ENCODE measurements around the gene KASH5. TPM values are rescaled to one million over a fixed set of nuclear protein-coding genes. Genes with fewer than 3 reads are reported as not detected.

Gene KASH5
- polyA plus RNA-seq, 2 of the 4 experiments (the other 2 are of a cell fraction), result 0.08 to 0.17 TPM

- TF ChIP-seq MAX (IDR thresholded peaks at IDR 0.05) (no peak), NR3C1 (IDR thresholded peaks at IDR 0.05) (no peak), HOXB13 (CRISPR knock-in tag; IDR thresholded peaks at IDR 0.05; ENCODE audit: low read depth) (no peak), HES2 (IDR thresholded peaks at IDR 0.05) (no peak), BCL3 (IDR thresholded peaks at IDR 0.05) (no peak)
Observed at GRCh38 chr19:49396738-49397505, 8.9 kb downstream of the KASH5 start (continued).

- Histone ChIP-seq H3K4me2 (no peak overlapping the region), H3K4me3 (no peak overlapping the region), H3K4me1 (no peaks in the 10 kb centered on the region), H3K9me3 (no peaks in the 10 kb centered on the region), H3K27ac (no peak overlapping the region)
- ChIA-PET POLR2A (interaction anchor here (0.7 kb wide), 1 partner anchor 38 kb away, joined by 3 read pairs; no protein-coding TSS in a partner anchor), CTCF (interaction anchor here (1.2 to 10.9 kb wide), 2 partner anchors 50 to 75 kb away, joined by 4 to 244 read pairs; partner anchors contain the start of genes ALDH16A1, FLT3LG, PIH1D1 and SLC17A7)
- FAIRE-seq (no peak), ATAC-seq (no peak), DNase-seq (ENCODE audit: low read depth in 1 of 2, low spot score in 1 of 2) (no peak)
- TF ChIP-seq HOXB13 (CRISPR knock-in tag; IDR thresholded peaks at IDR 0.05; ENCODE audit: low read depth) (no peak), BHLHE40 (IDR thresholded peaks at IDR 0.05; ENCODE audit: low read depth, low read length) (no peak), ZC3H11A (IDR thresholded peaks at IDR 0.05) (no peak), CEBPB (IDR thresholded peaks at IDR 0.05) (no peak), POLR2AphosphoS2 (conservative IDR thresholded peaks at IDR 0.05; ENCODE audit: low read length) (no peak), MAZ (IDR thresholded peaks at IDR 0.05; ENCODE audit: borderline replicate concordance, low read depth, low read length) (no peak)
- WGBS (ENCODE audit: missing lambda C conversion rate), result 65% methylated on average over 11 of the region's 11 CpGs
Observed at GRCh38 chr19:49398001-49398615, 10.1 kb downstream of the KASH5 start.

GRCh38 chr19:49398931-49399330, 10.9 kb downstream of the KASH5 start:
- POLR2A ChIA-PET, result no interaction called here
- DNase-seq (ENCODE audit: low read depth in 1 of 2, low spot score in 1 of 2) (no peak), FAIRE-seq (no peak), ATAC-seq (no peak)
- Histone ChIP-seq H3K4me2 (no peak overlapping the region), H3K4me1 (no peaks in the 10 kb centered on the region), H3K27ac (0 out of 6 replicates have a peak overlapping the region, but pooled peaks of 1 of the 2 experiments have one; percentile 15), H3K4me3 (no peak overlapping the region), H3K9me3 (no peaks in the 10 kb centered on the region)
- no peak for TF ChIP-seq PBX3 (IDR thresholded peaks at IDR 0.05)
- TF ChIP-seq POLR2AphosphoS2 (conservative IDR thresholded peaks at IDR 0.05; ENCODE audit: low read length), result no peak
- TF ChIP-seq RARB (CRISPR knock-in tag; IDR thresholded peaks at IDR 0.05), result no peak
- TF ChIP-seq HOXB13 (CRISPR knock-in tag; IDR thresholded peaks at IDR 0.05; ENCODE audit: low read depth), result no peak
- TF ChIP-seq MAZ (IDR thresholded peaks at IDR 0.05; ENCODE audit: borderline replicate concordance, low read depth, low read length), result no peak
- TF ChIP-seq TFCP2L1 (CRISPR knock-in tag; IDR thresholded peaks at IDR 0.05), result no peak
- no peak for TF ChIP-seq HOXB5 (CRISPR knock-in tag; IDR thresholded peaks at IDR 0.05)
- no peak for TF ChIP-seq FOSB (CRISPR knock-in tag; IDR thresholded peaks at IDR 0.05)
- TF ChIP-seq USF2 (IDR thresholded peaks at IDR 0.05), result no peak
- no peak for TF ChIP-seq FOXS1 (CRISPR knock-in tag; IDR thresholded peaks at IDR 0.05)
- TF ChIP-seq ZC3H11A (IDR thresholded peaks at IDR 0.05), result no peak
- no peak for TF ChIP-seq CTCF (IDR thresholded peaks at IDR 0.05)
- WGBS (ENCODE audit: missing lambda C conversion rate), result 80% methylated on average over 6 of the region's 6 CpGs
- CTCF ChIA-PET, result no interaction called here

Measured in A549 (cell line).